ENCODE measurements around the gene WDR47. TPM values are rescaled to one million over a fixed set of nuclear protein-coding genes. Genes with fewer than 3 reads are reported as not detected.
A peak's percentile ranks its signal among the peaks of the same experiment; 100 is the strongest.

WDR47 gene
- total RNA-seq, 4 donors from 2014 or later, result 2.9 to 16.5 (median 7.7) TPM

DNA sequence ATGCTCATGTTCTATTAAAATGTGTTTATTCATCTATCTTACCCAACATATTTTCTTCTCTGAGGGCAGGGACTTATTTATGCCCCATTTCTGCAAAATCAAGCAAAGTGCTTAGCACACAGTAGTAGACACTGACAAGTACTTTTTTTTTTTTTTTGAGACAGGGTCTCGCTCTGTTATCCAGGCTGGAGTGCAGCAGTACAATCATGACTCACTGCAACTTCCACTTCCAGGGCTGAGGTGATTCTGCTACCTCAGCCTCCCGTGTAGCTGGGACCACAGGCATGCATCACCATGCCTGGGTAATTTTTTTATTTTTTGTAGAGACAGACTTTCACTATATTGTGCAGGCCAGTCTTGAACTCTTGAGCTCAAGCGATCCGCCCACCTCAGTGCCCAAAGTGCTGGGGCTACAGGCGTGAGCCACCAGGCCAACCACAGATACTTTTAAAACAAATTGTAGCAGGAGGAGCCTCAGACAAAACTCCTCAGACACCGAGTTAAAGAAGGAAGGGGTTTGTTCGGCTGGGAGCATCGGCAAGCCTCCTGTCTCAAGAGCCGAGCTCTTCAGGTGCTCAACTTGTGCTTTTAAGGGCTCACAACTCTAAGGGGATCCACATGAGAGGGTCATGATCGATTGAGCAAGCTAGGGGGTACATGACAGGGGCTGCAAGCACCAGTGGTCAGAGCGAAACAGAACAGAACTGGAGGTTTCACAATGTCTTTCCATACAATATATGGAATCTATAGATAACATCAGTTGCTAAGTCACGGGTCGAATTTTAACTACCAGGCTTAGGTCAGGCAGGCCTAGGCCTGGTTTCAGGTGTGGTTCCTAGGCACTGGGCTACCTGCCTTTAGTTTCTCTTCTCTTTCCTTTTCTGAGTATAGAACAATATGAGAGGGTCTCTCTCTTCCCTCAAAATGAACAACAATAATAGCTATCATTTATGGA is 42.9 kb upstream of the WDR47 start:
- H3K4me1 ChIP-seq, result peaks cover 0 to 2% (median 0%) of the 10 kb centered on the region in 4 donors
- H3K4me3 ChIP-seq, result no peak overlapping the region
- no peaks in the 10 kb centered on the region for H3K9me3 ChIP-seq
- TF ChIP-seq POLR2A (IDR thresholded peaks at IDR 0.05), result no peak
- DNase-seq, result no peak
- H3K27ac ChIP-seq, result no peak overlapping the region
- H3K36me3 ChIP-seq, result no peaks in the 10 kb centered on the region
- H3K27me3 ChIP-seq, result no peaks in the 10 kb centered on the region

DNA sequence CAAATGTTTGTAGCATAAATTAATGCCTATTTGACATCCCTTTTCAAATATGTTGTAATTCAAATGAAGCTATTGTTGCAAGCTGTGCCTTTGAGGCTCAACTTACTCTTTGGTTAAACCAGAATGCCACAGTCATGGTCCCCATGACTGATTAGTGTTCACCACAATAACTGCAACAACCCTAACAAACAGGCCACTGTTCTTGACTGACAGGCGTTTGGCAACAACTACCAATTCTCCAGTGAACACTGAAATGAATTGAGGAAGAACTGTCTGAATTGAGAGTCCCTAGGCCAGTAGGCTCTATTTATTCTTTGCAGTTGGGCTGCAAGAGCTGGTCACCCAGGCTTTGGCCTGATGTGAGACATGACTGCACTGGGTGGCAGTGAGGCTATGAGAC is 42.0 kb upstream of the WDR47 start:
- Histone ChIP-seq H3K4me3 (no peak overlapping the region), H3K9me3 (no peaks in the 10 kb centered on the region), H3K27ac (no peak overlapping the region), H3K27me3 (no peaks in the 10 kb centered on the region), H3K36me3 (no peaks in the 10 kb centered on the region), H3K4me1 (no peaks in the 10 kb centered on the region)
- no peak for DNase-seq
- TF ChIP-seq POLR2A (IDR thresholded peaks at IDR 0.05) (no peak), CTCF (IDR thresholded peaks at IDR 0.05) (no peak)

GRCh38 chr1:109083501-109083900 is 41.6 kb upstream of the WDR47 start:
- Histone ChIP-seq H3K27me3 (no peaks in the 10 kb centered on the region), H3K36me3 (no peaks in the 10 kb centered on the region), H3K4me3 (no peak overlapping the region), H3K4me1 (no peaks in the 10 kb centered on the region), H3K9me3 (no peaks in the 10 kb centered on the region), H3K27ac (no peak overlapping the region)
- no peak for TF ChIP-seq CTCF (IDR thresholded peaks at IDR 0.05)
- TF ChIP-seq POLR2A (IDR thresholded peaks at IDR 0.05), result no peak
- no peak for DNase-seq

- Histone ChIP-seq H3K9me3 (no peaks in the 10 kb centered on the region), H3K4me3 (no peak overlapping the region), H3K27ac (peak overlapping the region in 2 of 4 donors; percentile 9 to 18), H3K36me3 (no peaks in the 10 kb centered on the region), H3K4me1 (no peaks in the 10 kb centered on the region), H3K27me3 (no peaks in the 10 kb centered on the region)
- TF ChIP-seq CTCF (IDR thresholded peaks at IDR 0.05) (no peak), POLR2A (IDR thresholded peaks at IDR 0.05) (no peak)
- no peak for DNase-seq
These were observed 38.7 kb upstream of the WDR47 start for GRCh38 chr1:109080441-109081082.

- DNase-seq, result no peak
- no peaks in the 10 kb centered on the region for H3K27me3 ChIP-seq
- H3K4me1 ChIP-seq, result peaks cover 0 to 9% (median 0%) of the 10 kb centered on the region in 4 donors
- TF ChIP-seq CTCF (IDR thresholded peaks at IDR 0.05), result no peak
- no peak for TF ChIP-seq POLR2A (IDR thresholded peaks at IDR 0.05)
- no peak overlapping the region for H3K27ac ChIP-seq
- H3K36me3 ChIP-seq, result no peaks in the 10 kb centered on the region
- no peak overlapping the region for H3K4me3 ChIP-seq
- H3K9me3 ChIP-seq, result no peaks in the 10 kb centered on the region
These were observed 37.3 kb upstream of the WDR47 start for GRCh38 chr1:109079240-109079622.

DNA sequence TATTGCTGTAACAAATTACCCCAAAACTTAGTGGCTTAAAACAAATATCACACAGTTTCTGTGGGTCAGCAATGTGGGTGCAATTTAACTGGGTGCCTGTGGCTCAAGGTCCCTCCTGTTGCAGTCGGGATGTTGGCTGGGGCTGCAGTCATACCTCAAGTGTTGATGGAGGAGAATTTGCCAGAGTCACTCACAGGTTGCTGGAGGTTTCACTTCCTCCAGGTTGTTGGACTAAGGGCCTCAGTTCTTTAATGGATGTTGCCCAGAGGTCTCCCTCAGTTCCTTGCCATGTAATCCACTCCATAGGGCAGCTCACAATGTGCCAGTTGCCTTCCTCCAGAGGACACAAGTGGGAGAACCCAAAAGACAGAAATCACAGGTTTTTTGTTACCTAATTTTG is 36.4 kb upstream of the WDR47 start:
- TF ChIP-seq POLR2A (IDR thresholded peaks at IDR 0.05), result no peak
- no peak for TF ChIP-seq CTCF (IDR thresholded peaks at IDR 0.05)
- Histone ChIP-seq H3K27ac (no peak overlapping the region), H3K36me3 (peaks cover 0 to 5% (median 0%) of the 10 kb centered on the region in 3 donors), H3K4me1 (peaks cover 0 to 9% (median 0%) of the 10 kb centered on the region in 4 donors), H3K4me3 (no peak overlapping the region), H3K9me3 (no peaks in the 10 kb centered on the region), H3K27me3 (no peaks in the 10 kb centered on the region)
- no peak for DNase-seq
